Ovary (tissue), 9 donors: ENCODE results near the gene LHX4. TPM values are rescaled to one million over a fixed set of nuclear protein-coding genes. Genes with fewer than 3 reads are reported as not detected.

ENCODE experiments used
- DNase-seq, 5 donors: peaks; one replicate each; pipeline ENCODE4 v3.0.0-alpha.2; 2019 to 2020
- H3K27ac ChIP-seq, 2 donors: fragments of 200-600 bp; one replicate each; pipeline versions ENCODE4 v1.5.1 to v1.8.0; 2019 to 2022
- H3K27me3 ChIP-seq: fragments of 200-600 bp; one replicate; pipeline ENCODE4 v1.8.0; 2022
- H3K36me3 ChIP-seq: fragments of 200-600 bp; sonication (generic); one replicate; pipeline ENCODE4 v1.5.1; 2019
- H3K4me1 ChIP-seq: one replicate; pipeline ENCODE4 v1.8.1; 2013; ENCODE audit warnings: mild to moderate bottlenecking, moderate library complexity; ENCODE audit not compliant: insufficient read depth
- H3K4me3 ChIP-seq: fragments of 200-600 bp; sonication (generic); one replicate; pipeline ENCODE4 v1.5.1; 2017
- H3K9me3 ChIP-seq, 2 donors: fragments of 200-600 bp in 1 of 2; sonication (generic) in 1 of 2; one replicate each; pipeline versions ENCODE4 v1.5.1 to v1.8.1; 2013 to 2019; ENCODE audit warnings: mild to moderate bottlenecking in 1 of 2, moderate library complexity in 1 of 2
- CTCF ChIP-seq, 3 donors: fragments of 450-650 bp in 2 of 3; fragments of 200-600 bp in 1 of 3; IDR thresholded peaks; one replicate each; pipeline versions ENCODE4 v1.5.1 to v1.8.0; 2016 to 2022; ENCODE audit warnings: antibody characterized with exemption in 3 of 3, mild to moderate bottlenecking in 1 of 3
- EP300 ChIP-seq: sonication (generic); formaldehyde crosslinking; IDR thresholded peaks from one replicate; pipeline ENCODE4 v1.6.1; 2017; ENCODE audit warnings: antibody characterized with exemption
- POLR2A ChIP-seq: fragments of 450-650 bp; IDR thresholded peaks from one replicate; pipeline ENCODE4 v1.6.1; 2017; ENCODE audit warnings: antibody characterized with exemption, mild to moderate bottlenecking, moderate library complexity
- WGBS, 3 donors: extraction: QIAGEN DNeasy Blood & Tissue Kit in 1 of 3; methylation state at CpG; one replicate each; pipeline versions ENCODE4 v1.1.5 to v1.1.7; 2013 to 2017; 5-methylcytosine and 5-hydroxymethylcytosine counted together
- intact Hi-C, 4 donors: fragments of 100-400 bp; cut with DNase I; formaldehyde crosslinking; loops; one replicate each; pipeline versions ENCODE4 v1.11.0 to v1.15.1; 2022 to 2023
- polyA plus RNA-seq, 2 donors: library from polyadenylated mRNA; stranded (reverse); fragments of 200-250 nt in 1 of 2; fragments of 350-450 nt in 1 of 2; fragmentation: Illumina TruSeq in 1 of 2; extraction: RNeasy Lipid Tissue Mini Kit (QIAGEN cat#74804) in 1 of 2; gene quantifications; one replicate each; pipeline ENCODE4 v1.2.3, GENCODE V29; 2013 to 2014
- total RNA-seq, 7 donors: library from RNA; depleted of rRNA in 2 of 7; stranded (reverse); fragments of >200 nt in 2 of 7; fragmentation: NEBNext Ultra II Directional in 3 of 7; extraction: Animal tissue kit (Norgen Biotek cat#: 25700) in 3 of 7; gene quantifications; one replicate each; pipeline versions ENCODE4 v1.1.0 to v1.2.4, GENCODE V29; 2016 to 2023
- donor health status: DM: no; HTN: no; CAD: no; lungs with moderate emphysema.
- donor health status: DM: no; HTN: no; CAD: no.
- donor health status: Bipolar disorder and iron deficiency.
- donor health status: DM: yes; HTN: yes; CAD: no.
- donor health status: DM: no; HTN: no; CAD: no.
- donor health status: DM: yes; HTN: yes; CAD: no.

Gene LHX4
- total and polyA plus RNA-seq, 9 donors: 0.05 to 0.10 TPM; not detected in 7

DNA sequence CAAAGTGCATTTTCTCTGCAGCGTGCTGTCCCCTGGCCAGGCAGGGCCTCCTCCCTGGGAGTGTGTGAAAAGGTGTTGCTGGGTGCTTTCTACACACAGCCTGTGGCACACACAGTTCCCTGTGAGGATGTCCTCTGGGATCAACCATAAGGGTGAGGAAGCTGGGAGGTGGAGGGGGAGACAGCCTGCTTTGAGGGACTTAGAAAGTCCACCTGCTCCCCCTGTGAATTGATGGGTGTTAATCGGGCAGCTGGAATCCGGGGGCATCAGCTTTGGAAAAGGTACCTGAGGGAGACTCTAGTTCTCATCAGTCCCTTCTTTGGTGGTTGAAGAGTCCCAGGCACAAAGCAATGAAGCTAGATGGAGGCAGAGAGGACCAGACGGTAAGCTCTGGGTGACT, 35.8 kb downstream of the LHX4 start:
- no peak overlapping the region for H3K4me3 ChIP-seq
- no peak for TF ChIP-seq CTCF (IDR thresholded peaks at IDR 0.05)
- TF ChIP-seq POLR2A: no peak
- TF ChIP-seq EP300: no peak
- H3K9me3 ChIP-seq: no peaks in the 10 kb centered on the region
- no peaks in the 10 kb centered on the region for H3K36me3 ChIP-seq
- H3K27ac ChIP-seq: no peak overlapping the region
- WGBS, 3 donors: 45 to 66% (median 46%) methylated on average over 4 of the region's 4 CpGs
- no peaks in the 10 kb centered on the region for H3K4me1 ChIP-seq
- no peak for DNase-seq
- H3K27me3 ChIP-seq: no peaks in the 10 kb centered on the region
- intact Hi-C loops: no loop called here

- H3K36me3 ChIP-seq: no peaks in the 10 kb centered on the region
- intact Hi-C loops: no loop called here
- TF ChIP-seq POLR2A (no peak), CTCF (IDR thresholded peaks at IDR 0.05) (no peak), EP300 (no peak)
- peaks cover 5% of the 10 kb centered on the region for H3K4me1 ChIP-seq
- no peak overlapping the region for H3K27ac ChIP-seq
- DNase-seq: no peak
- H3K27me3 ChIP-seq: no peaks in the 10 kb centered on the region
- H3K4me3 ChIP-seq: no peak overlapping the region
- H3K9me3 ChIP-seq: no peaks in the 10 kb centered on the region
- 88 to 91% (median 89%) methylated on average over 28 of the region's 28 CpGs for WGBS, 3 donors
Observed at GRCh38 chr1:180266275-180267210, 36.5 kb downstream of the LHX4 start.

DNA sequence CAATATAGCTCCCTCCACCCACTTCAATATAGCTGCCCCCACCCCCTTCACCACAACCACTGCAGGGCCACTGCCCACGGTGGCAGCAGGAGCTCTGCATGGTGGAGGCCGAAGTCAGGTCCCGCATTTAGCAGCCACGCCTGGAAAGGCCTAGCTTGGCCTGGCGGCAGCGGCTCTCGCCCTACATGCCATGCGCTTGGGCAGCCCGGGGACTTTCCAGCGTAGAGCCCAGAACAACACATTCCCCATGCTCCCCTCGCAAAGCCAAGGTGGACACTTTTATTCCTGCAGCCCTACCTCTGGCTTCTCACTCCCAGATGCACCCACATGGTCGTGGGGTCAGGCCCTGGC, 37.1 kb downstream of the LHX4 start:
- Histone ChIP-seq H3K4me3 (no peak overlapping the region), H3K36me3 (no peaks in the 10 kb centered on the region), H3K4me1 (peaks cover 5% of the 10 kb centered on the region), H3K9me3 (no peaks in the 10 kb centered on the region), H3K27ac (no peak overlapping the region), H3K27me3 (no peaks in the 10 kb centered on the region)
- TF ChIP-seq CTCF (IDR thresholded peaks at IDR 0.05): no peak
- no peak for TF ChIP-seq POLR2A
- no peak for TF ChIP-seq EP300
- intact Hi-C loops: no loop called here
- no peak for DNase-seq
- WGBS, 3 donors: 92 to 97% (median 92%) methylated on average over 11 to 12 of the region's 12 CpGs

- TF ChIP-seq EP300 (no peak), CTCF (IDR thresholded peaks at IDR 0.05) (no peak), POLR2A (no peak)
- no peak overlapping the region for H3K27ac ChIP-seq
- no peak overlapping the region for H3K4me3 ChIP-seq
- intact Hi-C loops: no loop called here
- H3K4me1 ChIP-seq: peaks cover 5% of the 10 kb centered on the region
- no peaks in the 10 kb centered on the region for H3K36me3 ChIP-seq
- 46 to 57% (median 54%) methylated on average over 5 of the region's 5 CpGs for WGBS, 3 donors
- H3K27me3 ChIP-seq: no peaks in the 10 kb centered on the region
- DNase-seq: no peak
- no peaks in the 10 kb centered on the region for H3K9me3 ChIP-seq
Observed at GRCh38 chr1:180267761-180268555, 37.9 kb downstream of the LHX4 start.
